Activated naive CD4-positive, alpha-beta T cell treated with anti-CD3 and anti-CD28 coated beads, Interleukin-2, amount 50 U/mL, for 24 hours (primary cell): Measurements from ENCODE around the gene MAPT.
"Not testable (repeated sequence)": the region's sequence is repeated elsewhere in the genome, so short reads cannot be mapped to it uniquely, and the experiment has no call there.

Source experiments
- H3K27ac Mint-ChIP-seq: one replicate; pipeline ENCODE4 v1.8.0; 2021; ENCODE audit warnings: mild to moderate bottlenecking, mixed read lengths
- H3K27me3 Mint-ChIP-seq: one replicate; pipeline ENCODE4 v1.8.0; 2021; ENCODE audit warnings: mixed read lengths
- H3K36me3 Mint-ChIP-seq: one replicate; pipeline ENCODE4 v1.8.0; 2021; ENCODE audit warnings: mixed read lengths
- H3K4me1 Mint-ChIP-seq: one replicate; pipeline ENCODE4 v1.8.0; 2021; ENCODE audit warnings: mixed read lengths
- H3K4me3 Mint-ChIP-seq: one replicate; pipeline ENCODE4 v1.8.0; 2021; ENCODE audit warnings: mild to moderate bottlenecking, mixed read lengths
- H3K9me3 Mint-ChIP-seq: one replicate; pipeline ENCODE4 v1.8.0; 2021; ENCODE audit warnings: mixed read lengths

The MAPT gene

DNA sequence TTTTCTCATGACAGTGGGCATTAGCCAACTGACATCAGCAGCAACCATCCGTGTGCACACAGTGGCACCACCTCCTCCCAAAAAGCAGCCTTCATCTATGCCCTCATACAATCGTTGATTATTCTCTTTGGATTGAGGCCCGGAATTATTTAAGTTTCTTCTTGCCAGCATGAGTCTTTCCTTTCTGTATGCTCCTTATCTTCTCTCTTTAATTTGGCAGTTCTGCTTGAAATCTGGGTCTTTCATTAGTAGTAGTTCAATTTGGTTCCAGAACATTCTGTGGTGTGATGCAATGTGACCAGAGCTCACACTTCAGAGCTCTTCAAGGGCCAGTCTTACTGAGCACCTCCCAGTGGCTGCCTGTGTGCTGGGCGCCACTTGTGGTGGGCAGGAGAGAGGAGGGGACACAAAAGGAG is 52.5 kb downstream of the MAPT start:
- Mint-ChIP-seq H3K4me3 (no peak overlapping the region), H3K4me1 (no peaks in the 10 kb centered on the region), H3K36me3 (no peaks in the 10 kb centered on the region), H3K27me3 (peaks cover 14% of the 10 kb centered on the region), H3K27ac (no peak overlapping the region), H3K9me3 (no peaks in the 10 kb centered on the region)

DNA sequence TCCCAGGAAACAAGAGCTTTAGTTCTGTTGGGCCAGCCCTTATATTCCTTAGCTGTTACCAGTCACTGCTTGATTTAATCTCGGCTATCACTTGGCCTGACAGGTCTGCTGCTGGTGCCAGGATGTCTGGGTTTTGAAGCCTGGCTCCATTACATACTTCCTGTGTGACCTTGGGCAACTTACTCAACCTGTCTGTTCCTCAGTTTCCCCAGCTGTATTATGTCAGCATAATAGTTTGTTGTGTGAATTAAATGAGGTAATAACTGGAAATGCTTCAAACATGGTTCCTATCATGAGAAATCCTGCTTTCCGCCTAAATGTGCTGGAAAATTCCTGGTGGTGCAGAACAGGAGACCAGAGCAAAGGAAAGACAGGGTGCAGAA is 54.1 kb downstream of the MAPT start:
- H3K27ac Mint-ChIP-seq: no peak overlapping the region
- no peaks in the 10 kb centered on the region for H3K4me1 Mint-ChIP-seq
- H3K9me3 Mint-ChIP-seq: no peaks in the 10 kb centered on the region
- H3K4me3 Mint-ChIP-seq: no peak overlapping the region
- no peaks in the 10 kb centered on the region for H3K36me3 Mint-ChIP-seq
- H3K27me3 Mint-ChIP-seq: peaks cover 14% of the 10 kb centered on the region

DNA sequence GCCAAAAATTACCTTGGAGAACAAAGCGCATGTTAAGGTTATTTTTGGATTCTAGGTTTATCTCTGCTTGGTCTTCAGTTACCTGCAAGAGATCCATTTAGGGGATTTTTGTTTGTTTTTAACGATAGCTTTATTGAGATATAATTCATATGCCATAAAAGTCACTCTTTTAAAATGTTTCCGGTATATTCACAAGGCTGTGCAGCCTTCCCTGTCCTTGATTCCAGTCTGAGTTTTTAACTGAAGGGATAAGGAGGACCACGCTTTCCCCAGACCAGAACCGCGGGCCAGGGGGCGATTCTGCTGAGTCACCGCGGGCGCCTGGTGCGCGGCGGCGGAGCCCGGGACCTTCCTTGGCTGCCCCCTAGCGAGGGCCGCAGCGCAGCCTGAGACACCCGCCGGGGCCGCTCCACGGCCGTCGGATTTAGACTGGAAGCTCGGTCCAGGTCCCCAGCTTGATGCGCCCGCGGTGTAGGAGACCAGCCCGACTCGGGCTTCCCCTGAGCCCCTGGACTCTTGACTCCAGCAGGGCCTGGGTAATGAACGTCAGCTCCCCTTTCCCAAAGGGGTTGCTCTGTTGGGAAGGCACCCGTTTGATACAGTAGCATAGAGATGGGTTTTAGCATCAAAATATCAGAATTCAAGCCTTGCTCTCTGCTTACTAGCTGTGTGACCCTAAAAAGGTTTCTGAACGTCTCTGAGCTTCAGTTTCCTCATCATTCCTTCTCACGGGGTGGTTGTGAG is 54.7 kb downstream of the MAPT start:
- peaks cover 14% of the 10 kb centered on the region for H3K27me3 Mint-ChIP-seq
- H3K4me1 Mint-ChIP-seq: no peaks in the 10 kb centered on the region
- no peaks in the 10 kb centered on the region for H3K36me3 Mint-ChIP-seq
- H3K4me3 Mint-ChIP-seq: peak overlapping the region; percentile 65
- H3K27ac Mint-ChIP-seq: no peak overlapping the region
- no peaks in the 10 kb centered on the region for H3K9me3 Mint-ChIP-seq

DNA sequence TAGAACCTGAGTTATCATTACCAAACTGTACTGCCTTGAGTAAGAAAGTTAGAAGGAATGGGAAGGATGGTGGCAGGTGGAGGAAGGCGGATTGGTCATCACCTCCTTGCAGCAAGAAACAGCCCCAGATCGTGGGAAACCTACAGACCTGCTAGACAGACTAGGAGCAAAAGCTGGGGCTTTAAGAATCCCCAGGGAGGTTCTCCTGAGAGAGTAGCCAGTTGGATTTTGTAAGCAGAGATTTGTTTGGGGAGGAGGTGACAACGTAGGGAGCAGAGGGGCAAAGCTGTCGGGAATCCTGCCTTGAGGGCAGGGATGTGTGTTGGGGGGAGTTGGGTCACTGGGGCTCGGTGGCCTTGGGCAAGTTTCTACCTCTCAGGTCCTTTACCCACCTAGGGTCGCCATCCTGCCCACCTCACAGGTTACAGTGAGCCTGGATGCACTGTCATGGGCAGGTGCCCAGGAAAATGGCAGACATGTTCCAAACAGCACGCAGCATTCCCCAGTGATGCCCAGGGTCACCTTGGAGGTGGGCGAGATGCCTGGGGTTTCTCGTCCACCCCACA is 55.5 kb downstream of the MAPT start:
- Mint-ChIP-seq H3K9me3 (no peaks in the 10 kb centered on the region), H3K4me3 (no peak overlapping the region), H3K36me3 (no peaks in the 10 kb centered on the region), H3K4me1 (no peaks in the 10 kb centered on the region), H3K27ac (no peak overlapping the region), H3K27me3 (peaks cover 14% of the 10 kb centered on the region)

DNA sequence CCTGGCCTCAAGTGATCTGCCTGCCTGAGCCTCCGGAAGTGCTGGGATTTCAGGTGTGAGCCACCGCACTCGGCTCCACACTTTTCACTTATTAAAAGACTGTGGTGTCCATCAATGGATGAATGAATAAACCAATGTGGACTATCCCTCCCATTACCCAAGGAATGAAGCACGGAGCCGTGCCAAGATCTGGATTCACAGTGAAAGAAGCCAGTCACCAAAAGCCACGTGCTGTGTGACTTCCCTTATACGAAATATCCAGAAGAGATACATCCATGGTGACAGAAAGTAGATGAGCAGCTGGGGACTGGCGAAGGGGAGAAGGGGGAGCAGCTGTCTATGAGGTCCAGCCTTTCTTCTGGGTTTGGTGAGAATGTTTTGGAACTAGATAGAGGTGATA is 56.5 kb downstream of the MAPT start:
- Mint-ChIP-seq H3K4me1 (no peaks in the 10 kb centered on the region), H3K4me3 (no peak overlapping the region), H3K9me3 (no peaks in the 10 kb centered on the region), H3K27ac (no peak overlapping the region), H3K27me3 (peaks cover 14% of the 10 kb centered on the region), H3K36me3 (no peaks in the 10 kb centered on the region)

DNA sequence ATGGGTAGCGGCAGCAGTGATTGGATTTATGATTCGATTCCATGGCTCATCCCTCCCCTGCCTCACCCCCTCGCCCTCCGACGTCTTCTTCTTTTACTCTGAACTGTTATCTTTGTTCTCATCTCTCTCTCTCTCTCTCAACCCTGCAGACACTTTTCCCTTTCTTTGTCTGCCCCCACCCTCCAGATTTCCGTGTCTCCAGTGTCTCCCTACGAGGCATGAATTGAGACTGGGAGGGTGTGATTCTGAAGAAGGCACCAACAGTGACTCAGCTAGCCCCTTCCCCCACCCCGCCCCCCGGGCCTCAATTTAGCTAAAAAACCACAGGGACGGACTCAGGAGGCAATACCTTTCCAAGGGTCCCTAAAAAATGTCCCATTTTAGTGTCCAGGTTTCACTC is 57.0 kb downstream of the MAPT start:
- H3K9me3 Mint-ChIP-seq: no peaks in the 10 kb centered on the region
- no peak overlapping the region for H3K4me3 Mint-ChIP-seq
- H3K27ac Mint-ChIP-seq: no peak overlapping the region
- no peaks in the 10 kb centered on the region for H3K4me1 Mint-ChIP-seq
- no peaks in the 10 kb centered on the region for H3K36me3 Mint-ChIP-seq
- peaks cover 14% of the 10 kb centered on the region for H3K27me3 Mint-ChIP-seq

DNA sequence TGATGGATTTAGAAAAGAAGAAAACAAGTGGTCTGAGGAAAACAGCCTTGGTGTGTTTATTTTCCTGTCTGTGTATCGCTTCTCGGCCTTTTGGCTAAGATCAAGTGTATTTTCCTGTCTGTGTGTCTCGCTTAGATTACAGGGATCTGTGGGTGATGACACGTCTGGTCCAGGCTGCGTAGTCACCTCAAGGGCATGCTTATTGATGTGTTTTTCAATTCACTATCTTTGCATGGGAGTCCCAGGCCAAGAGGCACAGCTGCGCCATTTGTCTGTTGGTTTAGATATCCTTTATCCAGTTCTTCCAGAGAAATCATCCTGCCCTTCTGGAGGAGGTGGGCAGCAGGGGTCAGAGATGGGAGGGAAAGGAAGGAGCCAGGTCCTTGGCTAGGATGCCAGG is 57.6 kb downstream of the MAPT start:
- peaks cover 14% of the 10 kb centered on the region for H3K27me3 Mint-ChIP-seq
- no peaks in the 10 kb centered on the region for H3K9me3 Mint-ChIP-seq
- no peaks in the 10 kb centered on the region for H3K4me1 Mint-ChIP-seq
- H3K36me3 Mint-ChIP-seq: no peaks in the 10 kb centered on the region
- no peak overlapping the region for H3K27ac Mint-ChIP-seq
- H3K4me3 Mint-ChIP-seq: no peak overlapping the region

DNA sequence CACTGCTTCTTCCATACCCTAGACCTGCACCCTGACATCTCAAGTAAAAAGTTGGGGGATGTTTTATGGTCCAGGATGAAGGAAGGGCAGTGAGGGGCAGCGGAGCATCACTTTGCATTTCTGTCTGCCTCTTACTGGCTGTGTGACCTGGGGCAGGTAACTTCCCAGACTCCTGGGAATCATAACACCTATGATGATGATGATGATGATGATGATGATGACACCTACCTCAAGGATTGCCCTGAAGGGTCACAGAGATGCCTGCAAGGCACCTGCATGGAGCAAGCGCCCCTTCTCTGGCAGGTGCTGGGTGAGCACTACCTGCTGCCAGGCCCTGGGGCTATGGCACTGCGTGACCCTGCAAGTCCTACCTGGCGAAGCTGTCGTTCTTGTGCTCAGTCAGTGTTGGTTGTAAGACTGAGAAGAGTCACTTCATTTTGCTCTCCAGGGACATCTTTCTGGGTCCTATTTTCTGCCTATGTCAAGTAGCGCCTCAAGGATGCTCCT is 58.5 kb downstream of the MAPT start:
- Mint-ChIP-seq H3K4me1 (no peaks in the 10 kb centered on the region), H3K27ac (no peak overlapping the region), H3K27me3 (peaks cover 14% of the 10 kb centered on the region), H3K4me3 (no peak overlapping the region), H3K36me3 (no peaks in the 10 kb centered on the region), H3K9me3 (no peaks in the 10 kb centered on the region)

DNA sequence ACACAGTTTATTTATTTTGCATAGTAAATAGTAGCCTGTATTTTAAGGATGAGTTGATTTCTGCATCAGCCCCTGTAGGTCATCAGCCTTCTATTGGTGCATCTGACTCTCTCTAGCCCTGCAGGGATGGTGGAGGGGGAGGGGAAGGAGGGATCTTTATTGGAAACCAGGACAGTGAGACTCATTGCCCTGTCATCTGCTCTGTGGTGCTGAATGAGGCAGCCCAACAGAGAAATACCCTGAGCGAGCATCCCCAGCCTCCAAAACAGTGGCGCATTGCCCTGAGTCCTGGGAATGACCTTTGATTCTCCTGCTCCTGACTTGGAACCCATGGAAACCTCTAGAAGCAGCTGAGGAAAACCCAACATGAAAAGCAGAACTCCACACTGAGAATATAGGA is 59.2 kb downstream of the MAPT start:
- no peaks in the 10 kb centered on the region for H3K36me3 Mint-ChIP-seq
- no peaks in the 10 kb centered on the region for H3K4me1 Mint-ChIP-seq
- H3K4me3 Mint-ChIP-seq: no peak overlapping the region
- no peaks in the 10 kb centered on the region for H3K9me3 Mint-ChIP-seq
- H3K27me3 Mint-ChIP-seq: peaks cover 14% of the 10 kb centered on the region
- H3K27ac Mint-ChIP-seq: no peak overlapping the region

DNA sequence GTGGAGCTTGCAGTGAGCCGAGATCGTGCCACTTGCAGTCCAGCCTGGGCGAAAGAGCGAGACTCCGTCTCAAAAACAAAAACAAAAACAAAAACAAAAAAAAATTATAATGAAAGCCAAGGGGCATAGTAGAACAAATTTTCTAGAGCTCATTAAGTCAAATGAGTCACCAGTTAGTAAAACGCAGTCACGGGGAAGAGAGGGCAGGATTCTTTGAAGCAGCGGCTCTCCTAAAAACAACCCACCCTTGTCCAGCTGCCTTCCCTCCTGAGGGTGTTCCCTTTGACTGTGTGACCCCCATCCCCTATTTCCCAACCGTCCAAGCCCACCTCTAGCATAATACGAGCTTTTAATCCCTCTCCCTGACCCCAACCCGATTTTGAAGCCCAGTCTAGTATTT is 60.6 kb downstream of the MAPT start:
- Mint-ChIP-seq H3K27me3 (peaks cover 9% of the 10 kb centered on the region), H3K4me1 (no peaks in the 10 kb centered on the region), H3K27ac (no peak overlapping the region), H3K4me3 (no peak overlapping the region), H3K36me3 (no peaks in the 10 kb centered on the region), H3K9me3 (no peaks in the 10 kb centered on the region)

DNA sequence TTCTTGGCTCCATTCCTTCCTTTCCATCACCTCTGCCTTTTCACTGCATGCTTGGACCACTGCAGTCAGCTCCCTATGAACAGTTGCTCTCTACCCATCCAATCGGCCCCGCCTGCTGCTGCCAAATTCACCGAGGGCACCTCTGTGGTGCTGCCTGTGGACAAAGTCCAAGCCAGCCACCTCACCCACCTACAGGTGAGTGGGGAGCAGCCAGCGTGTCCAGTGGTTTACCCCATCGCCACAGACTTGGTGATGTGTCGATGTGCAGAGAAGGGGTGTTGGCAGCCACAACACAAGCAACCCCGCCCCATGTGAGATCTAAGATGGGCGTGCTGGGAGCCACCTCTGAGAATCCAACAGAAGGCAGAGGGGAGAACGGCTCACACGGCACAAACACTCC is 61.0 kb downstream of the MAPT start:
- no peak overlapping the region for H3K27ac Mint-ChIP-seq

DNA sequence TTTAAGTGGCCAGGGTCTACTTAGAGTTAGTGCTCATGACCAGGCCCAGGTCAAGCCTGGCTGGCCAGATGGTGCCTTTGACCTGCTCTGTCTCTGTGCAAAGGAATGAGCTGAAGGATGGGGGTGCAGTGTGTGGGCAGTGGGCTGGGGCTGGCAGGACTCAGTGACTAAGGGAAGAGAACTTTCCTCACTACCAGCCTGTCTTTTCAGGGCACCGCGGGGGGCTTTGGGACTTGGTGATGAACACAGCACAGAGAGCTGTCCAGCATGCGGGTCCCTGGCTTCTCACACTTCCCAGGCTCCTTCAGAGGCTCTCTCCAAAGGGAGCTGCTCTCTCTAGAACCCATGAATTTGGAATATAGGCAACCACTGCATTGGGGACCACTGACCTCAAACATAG is 61.7 kb downstream of the MAPT start:
- H3K27ac Mint-ChIP-seq: no peak overlapping the region
- H3K4me3 Mint-ChIP-seq: no peak overlapping the region
- H3K36me3 Mint-ChIP-seq: no peaks in the 10 kb centered on the region
- no peaks in the 10 kb centered on the region for H3K9me3 Mint-ChIP-seq
- peaks cover 3% of the 10 kb centered on the region for H3K27me3 Mint-ChIP-seq
- H3K4me1 Mint-ChIP-seq: no peaks in the 10 kb centered on the region

More for the DNA sequence above, 61.0 kb downstream of the MAPT start:
- peaks cover 9% of the 10 kb centered on the region for H3K27me3 Mint-ChIP-seq
- H3K4me3 Mint-ChIP-seq: no peak overlapping the region
- no peaks in the 10 kb centered on the region for H3K36me3 Mint-ChIP-seq
- H3K4me1 Mint-ChIP-seq: no peaks in the 10 kb centered on the region
- H3K9me3 Mint-ChIP-seq: no peaks in the 10 kb centered on the region

DNA sequence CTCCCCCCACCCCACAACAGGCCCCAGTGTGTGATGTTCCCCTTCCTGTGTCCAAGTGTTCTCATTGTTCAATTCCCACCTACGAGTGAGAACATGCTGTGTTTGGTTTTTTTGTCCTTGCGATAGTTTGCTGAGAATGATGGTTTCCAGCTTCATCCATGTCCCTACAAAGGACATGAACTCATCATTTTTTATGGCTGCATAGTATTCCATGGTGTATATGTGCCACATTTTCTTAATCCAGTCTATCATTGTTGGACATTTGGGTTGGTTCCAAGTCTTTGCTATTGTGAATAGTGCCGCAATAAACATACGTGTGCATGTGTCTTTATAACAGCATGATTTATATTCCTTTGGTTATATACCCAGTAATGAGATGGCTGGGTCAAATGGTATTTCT is 62.4 kb downstream of the MAPT start:
- H3K4me1 Mint-ChIP-seq, H3K36me3 Mint-ChIP-seq, H3K27me3 Mint-ChIP-seq, H3K9me3 Mint-ChIP-seq, H3K27ac Mint-ChIP-seq, H3K4me3 Mint-ChIP-seq: not testable (repeated sequence)

DNA sequence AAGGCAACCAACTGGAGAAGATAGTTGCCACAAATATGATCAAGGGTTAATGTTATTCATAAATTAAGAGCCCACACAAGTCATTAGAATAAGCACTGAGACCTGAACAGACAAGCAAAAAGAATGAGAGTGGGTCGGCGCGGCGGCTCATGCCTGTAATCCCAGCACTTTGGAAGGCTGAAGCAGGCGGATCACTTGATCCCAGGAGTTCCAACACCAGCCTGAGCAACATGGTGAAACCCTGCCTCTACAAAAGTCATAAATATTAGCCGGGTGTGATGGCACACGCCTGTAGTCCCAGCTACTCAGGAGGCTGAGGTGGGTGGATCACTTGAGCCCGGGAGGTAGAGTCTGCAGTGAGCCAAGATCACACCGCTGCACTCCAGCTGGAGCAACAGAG is 64.0 kb downstream of the MAPT start:
- Mint-ChIP-seq H3K36me3 (no peaks in the 10 kb centered on the region), H3K9me3 (no peaks in the 10 kb centered on the region), H3K4me3 (no peak overlapping the region), H3K27ac (no peak overlapping the region), H3K27me3 (no peaks in the 10 kb centered on the region), H3K4me1 (no peaks in the 10 kb centered on the region)

DNA sequence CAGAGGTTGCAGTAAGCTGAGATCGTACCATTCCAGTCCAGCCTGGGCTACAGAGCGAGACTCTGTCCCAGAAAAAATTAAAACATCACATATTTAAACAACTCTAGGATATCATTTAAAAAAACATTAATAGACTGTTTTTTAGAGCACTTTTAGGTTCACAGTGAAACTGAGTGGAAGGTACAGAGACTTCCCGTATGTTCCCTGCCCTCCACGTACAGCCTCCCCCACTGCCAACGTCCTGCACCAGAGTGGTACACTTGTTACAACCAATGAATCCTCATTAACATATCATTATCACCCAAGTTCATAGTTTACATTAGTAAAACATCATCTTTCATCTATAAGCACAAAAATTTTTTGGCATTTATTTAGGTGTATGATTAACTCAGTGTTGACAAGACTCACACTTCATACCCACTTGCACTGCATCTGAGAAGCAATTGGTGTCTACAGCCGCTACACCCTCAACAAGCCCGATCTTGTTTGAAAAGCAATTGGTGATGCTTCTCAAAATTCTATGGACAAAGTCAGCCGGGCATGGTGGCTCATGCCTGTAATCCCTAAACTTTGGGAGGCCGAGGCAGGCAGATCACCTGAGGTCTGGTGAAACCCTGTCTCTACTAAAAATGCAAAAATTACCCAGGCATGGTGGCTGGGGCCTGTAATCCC is 64.8 kb downstream of the MAPT start:
- Mint-ChIP-seq H3K4me3 (no peak overlapping the region), H3K4me1 (no peaks in the 10 kb centered on the region), H3K27ac (no peak overlapping the region), H3K36me3 (no peaks in the 10 kb centered on the region), H3K9me3 (no peaks in the 10 kb centered on the region), H3K27me3 (no peaks in the 10 kb centered on the region)

DNA sequence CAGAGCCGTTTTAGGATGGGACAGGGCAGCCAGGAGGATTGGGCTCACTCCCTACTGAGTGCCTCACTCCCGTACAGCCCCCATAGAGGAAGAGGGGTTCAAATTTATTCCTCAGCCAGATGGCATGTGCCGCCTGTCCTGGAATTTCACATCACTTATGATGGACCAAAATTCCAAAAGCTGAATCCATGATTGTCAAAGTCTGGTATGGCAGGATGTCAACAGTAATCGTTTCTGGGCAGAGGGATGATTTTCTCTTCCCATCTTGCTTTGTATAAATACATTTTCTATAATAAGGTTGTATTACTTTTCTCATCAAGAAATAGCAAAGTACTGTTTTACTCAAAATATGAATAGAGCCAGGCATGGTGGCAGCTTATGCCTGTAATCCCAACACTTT is 66.0 kb downstream of the MAPT start:
- H3K9me3 Mint-ChIP-seq: no peaks in the 10 kb centered on the region
- H3K4me1 Mint-ChIP-seq: no peaks in the 10 kb centered on the region
- no peaks in the 10 kb centered on the region for H3K36me3 Mint-ChIP-seq
- H3K27ac Mint-ChIP-seq: no peak overlapping the region
- no peak overlapping the region for H3K4me3 Mint-ChIP-seq
- no peaks in the 10 kb centered on the region for H3K27me3 Mint-ChIP-seq
